H1 (cell line): Measurements from ENCODE around the gene LCE6A. TPM values are rescaled to one million over a fixed set of nuclear protein-coding genes. Genes with fewer than 3 reads are reported as not detected.

Experiments
- CTCF ChIA-PET: fragments of 300-600 bp; sonication (Branson Sonifier 250); formaldehyde crosslinking; loops from one replicate; lab custom pipeline; 2021; ENCODE audit not compliant: partially characterized antibody; lab: Charles Lee
- POLR2A ChIA-PET: fragments of 300-600 bp; sonication (Branson Sonifier 250); formaldehyde crosslinking; loops from one replicate; lab custom pipeline; 2021; ENCODE audit warnings: inconsistent platforms; ENCODE audit not compliant: partially characterized antibody; lab: Charles Lee
- DNase-seq, 2 experiments: peaks; one replicate each; pipeline versions ENCODE4 v3.0.0 to v3.0.0-alpha.2; 2010 to 2022; ENCODE audit warnings: low spot score in 2 of 2, low read depth in 1 of 2, mixed read lengths in 1 of 2
- FAIRE-seq: peaks from 2 replicates; lab custom pipeline; 2011; peaks lifted over from hg19 to GRCh38; lab: Jason Lieb, UNC
- H2AFZ ChIP-seq: 2 replicates; pipeline ENCODE4 v1.8.1; 2012; ENCODE audit warnings: low read length, inconsistent platforms
- H2AK5ac ChIP-seq: 2 replicates; pipeline ENCODE4 v1.6.1; 2013; ENCODE audit warnings: low read depth, low read length
- H2BK120ac ChIP-seq: replicated peaks from 2 replicates; pipeline ENCODE3; 2013; ENCODE audit warnings: low read depth, low read length, inconsistent platforms
- H2BK12ac ChIP-seq: 2 replicates; pipeline ENCODE4 v1.6.1; 2013; ENCODE audit warnings: low read depth, low read length
- H2BK15ac ChIP-seq: 2 replicates; pipeline ENCODE4 v1.6.1; 2013; ENCODE audit warnings: low read length
- H2BK20ac ChIP-seq: 2 replicates; pipeline ENCODE4 v1.6.1; 2013; ENCODE audit warnings: low read length
- H2BK5ac ChIP-seq: 2 replicates; pipeline ENCODE4 v1.6.1; 2013; ENCODE audit warnings: low read depth, low read length
- H3K14ac ChIP-seq: 2 replicates; pipeline ENCODE4 v1.6.1; 2013; ENCODE audit warnings: inconsistent platforms; ENCODE audit not compliant: insufficient read length
- H3K18ac ChIP-seq: 2 replicates; pipeline ENCODE4 v1.6.1; 2013; ENCODE audit warnings: low read length; ENCODE audit errors: extremely low read depth
- H3K23ac ChIP-seq: 2 replicates; pipeline ENCODE4 v1.6.1; 2013; ENCODE audit warnings: inconsistent platforms; ENCODE audit not compliant: insufficient read length
- H3K23me2 ChIP-seq: 2 replicates; pipeline ENCODE4 v1.6.1; 2013; ENCODE audit warnings: low read depth, low read length
- H3K27ac ChIP-seq: 2 replicates; pipeline ENCODE4 v1.6.1; 2011; ENCODE audit warnings: low read depth, low read length, inconsistent platforms
- H3K27me3 ChIP-seq, 4 experiments: replicated peaks in 1 of 4; 1 replicate in 1 of 4; 2 replicates in 3 of 4; pipeline versions ENCODE4 v1.6.1 to v1.8.1; 2011 to 2013; ENCODE audit warnings: low read length in 3 of 4, mild to moderate bottlenecking in 3 of 4, inconsistent platforms in 2 of 4, mixed read lengths in 2 of 4, moderate library complexity in 1 of 4; ENCODE audit not compliant: control insufficient read depth in 3 of 4, insufficient read depth in 3 of 4; ENCODE audit errors: extremely low read depth in 1 of 4
- H3K36me3 ChIP-seq, 4 experiments: 2 replicates each; pipeline versions ENCODE4 v1.6.1 to v1.8.1; 2011 to 2013; ENCODE audit warnings: mild to moderate bottlenecking in 4 of 4, low read length in 3 of 4, moderate library complexity in 2 of 4, control low read depth in 1 of 4, inconsistent platforms in 1 of 4; ENCODE audit not compliant: insufficient read depth in 4 of 4, control insufficient read depth in 2 of 4
- H3K4ac ChIP-seq: replicated peaks from 2 replicates; pipeline ENCODE3; 2013; ENCODE audit warnings: low read length, low read depth, mixed read lengths, inconsistent platforms; ENCODE audit not compliant: insufficient read length
- H3K4me1 ChIP-seq, 4 experiments: replicated peaks in 1 of 4; 1 replicate in 1 of 4; 2 replicates in 3 of 4; pipeline versions ENCODE4 v1.6.1 to v1.8.1; 2011 to 2013; ENCODE audit warnings: low read length in 3 of 4, inconsistent platforms in 2 of 4, mixed read lengths in 1 of 4; ENCODE audit not compliant: insufficient read depth in 4 of 4, control insufficient read depth in 3 of 4
- H3K4me2 ChIP-seq, 2 experiments: 2 replicates each; pipeline versions ENCODE4 v1.6.1 to v1.8.1; 2011 to 2013; ENCODE audit warnings: low read depth in 2 of 2, low read length in 2 of 2, control low read depth in 1 of 2, inconsistent platforms in 1 of 2, mild to moderate bottlenecking in 1 of 2; ENCODE audit not compliant: insufficient read depth in 1 of 2
- H3K4me3 ChIP-seq, 4 experiments: fragments of 200-600, 300-600 bp in 1 of 4; sonication (generic), shearing (Covaris generic), sonication (Bioruptor Twin) in 1 of 4; 2 replicates each; pipeline versions ENCODE4 v1.5.1 to v1.8.1; 2011 to 2016; ENCODE audit warnings: low read length in 4 of 4, low read depth in 3 of 4, control low read depth in 2 of 4, inconsistent platforms in 2 of 4, mild to moderate bottlenecking in 2 of 4, mixed read lengths in 1 of 4, moderate library complexity in 1 of 4; ENCODE audit not compliant: insufficient read depth in 2 of 4; ENCODE audit errors: extremely low read depth in 1 of 4
- H3K56ac ChIP-seq: replicated peaks from 2 replicates; pipeline ENCODE3; 2013; ENCODE audit warnings: low read depth, mild to moderate bottlenecking, mixed read lengths, low read length, inconsistent platforms; ENCODE audit not compliant: insufficient read length
- H3K79me1 ChIP-seq: 2 replicates; pipeline ENCODE4 v1.6.1; 2013; ENCODE audit warnings: low read depth, low read length, control low read depth
- H3K79me2 ChIP-seq, 2 experiments: 2 replicates each; pipeline versions ENCODE4 v1.6.1 to v1.8.1; 2012 to 2013; ENCODE audit warnings: low read length in 2 of 2, mild to moderate bottlenecking in 2 of 2, inconsistent platforms in 1 of 2; ENCODE audit not compliant: insufficient read depth in 2 of 2, control insufficient read depth in 1 of 2
- H3K9ac ChIP-seq, 4 experiments: replicated peaks in 1 of 4; 1 replicate in 1 of 4; 2 replicates in 3 of 4; pipeline versions ENCODE4 v1.6.1 to v1.8.1; 2011 to 2013; ENCODE audit warnings: low read depth in 3 of 4, low read length in 3 of 4, control low read depth in 2 of 4, mild to moderate bottlenecking in 2 of 4, moderate library complexity in 2 of 4, inconsistent platforms in 1 of 4; ENCODE audit errors: extremely low read depth in 1 of 4
- H3K9me3 ChIP-seq, 2 experiments: 2 replicates each; pipeline versions ENCODE4 v1.6.1 to v1.8.1; 2012 to 2013; ENCODE audit warnings: mild to moderate bottlenecking in 2 of 2, moderate library complexity in 2 of 2, control low read depth in 1 of 2, inconsistent platforms in 1 of 2, low read depth in 1 of 2, low read length in 1 of 2, mixed read lengths in 1 of 2; ENCODE audit not compliant: insufficient read depth in 2 of 2
- H4K20me1 ChIP-seq, 2 experiments: replicated peaks in 1 of 2; 2 replicates each; pipeline versions ENCODE3 to v1.8.1; 2011 to 2013; ENCODE audit warnings: inconsistent platforms in 2 of 2, low read length in 2 of 2, mild to moderate bottlenecking in 1 of 2; ENCODE audit not compliant: insufficient read depth in 2 of 2, control insufficient read depth in 1 of 2
- H4K5ac ChIP-seq: 2 replicates; pipeline ENCODE4 v1.6.1; 2013; ENCODE audit warnings: low read length, low read depth, mixed read lengths, inconsistent platforms; ENCODE audit not compliant: insufficient read length
- H4K8ac ChIP-seq: 2 replicates; pipeline ENCODE4 v1.8.0; 2013; ENCODE audit warnings: mild to moderate bottlenecking, moderate library complexity, low read length, inconsistent platforms; ENCODE audit not compliant: insufficient read depth; ENCODE audit errors: extremely low read depth
- H4K91ac ChIP-seq: replicated peaks from 2 replicates; pipeline ENCODE3; 2013; ENCODE audit warnings: low read length, mixed read lengths, inconsistent platforms; ENCODE audit not compliant: insufficient read length
- ASH2L ChIP-seq: fragments of 200-600, 300-600 bp; sonication (generic); IDR thresholded peaks from one replicate; pipeline ENCODE4 v1.7.1; 2017; ENCODE audit warnings: low read length
- BCL11A ChIP-seq, 2 experiments: IDR thresholded peaks; one replicate each; pipeline ENCODE4 v1.6.1; 2011; ENCODE audit warnings: low read depth in 2 of 2, low read length in 2 of 2, mild to moderate bottlenecking in 2 of 2
- CBX8 ChIP-seq: fragments of 300-800, 300-1000 bp; sonication (generic); IDR thresholded peaks from 2 replicates; pipeline ENCODE4 v1.7.1; 2016; ENCODE audit warnings: low read depth, low read length, borderline replicate concordance
- CREB1 ChIP-seq: IDR thresholded peaks from 2 replicates; pipeline ENCODE4 v1.6.1; 2012; ENCODE audit warnings: inconsistent platforms
- JUND ChIP-seq: IDR thresholded peaks from 2 replicates; pipeline ENCODE4 v1.6.1; 2011; ENCODE audit warnings: mild to moderate bottlenecking, improper control_type of control experiment, low read length
- KDM1A ChIP-seq: fragments of 200-600, 300-600 bp; sonication (generic); IDR thresholded peaks from 2 replicates; pipeline ENCODE4 v1.7.1; 2016; ENCODE audit warnings: mild to moderate bottlenecking, low read length, borderline replicate concordance
- KDM4A ChIP-seq: IDR thresholded peaks from one replicate; pipeline ENCODE4 v1.7.1; 2012; ENCODE audit warnings: low read depth, mild to moderate bottlenecking, moderate library complexity, low read length, inconsistent platforms; ENCODE audit not compliant: severe bottlenecking
- MAFK ChIP-seq: IDR thresholded peaks from 2 replicates; pipeline ENCODE4 v1.6.1; 2012; ENCODE audit warnings: low read depth, mild to moderate bottlenecking, improper control_type of control experiment, low read length
- RAD21 ChIP-seq, 2 experiments: IDR thresholded peaks in 1 of 2; conservative IDR thresholded peaks in 1 of 2; 2 replicates each; pipeline ENCODE4 v1.6.1; 2011; ENCODE audit warnings: low read depth in 2 of 2, low read length in 2 of 2, improper control_type of control experiment in 1 of 2, inconsistent platforms in 1 of 2, mild to moderate bottlenecking in 1 of 2, moderate library complexity in 1 of 2
- RFX5 ChIP-seq: IDR thresholded peaks from 2 replicates; pipeline ENCODE4 v1.6.1; 2011; ENCODE audit warnings: low read depth, low read length, improper control_type of control experiment, borderline replicate concordance
- SAP30 ChIP-seq: fragments of 300-600 bp; sonication (generic); IDR thresholded peaks from 2 replicates; pipeline ENCODE4 v1.7.1; 2012; ENCODE audit warnings: low read length, moderate library complexity, mild to moderate bottlenecking, inconsistent platforms; ENCODE audit not compliant: insufficient read depth, insufficient replicate concordance
- TAF1 ChIP-seq: IDR thresholded peaks from 2 replicates; pipeline ENCODE4 v1.6.1; 2011; ENCODE audit warnings: mild to moderate bottlenecking, low read depth, low read length
- TAF7 ChIP-seq: optimal IDR thresholded peaks from 2 replicates; pipeline ENCODE3; 2011; ENCODE audit warnings: low read depth, mild to moderate bottlenecking, inconsistent platforms, low read length, moderate library complexity, borderline replicate concordance
- TBP ChIP-seq: IDR thresholded peaks from 2 replicates; pipeline ENCODE4 v1.6.1; 2011; ENCODE audit warnings: low read depth, low read length, improper control_type of control experiment
- ZNF274 ChIP-seq: IDR thresholded peaks from 2 replicates; pipeline ENCODE4 v1.7.0; 2012; ENCODE audit warnings: low read length, borderline replicate concordance; ENCODE audit errors: extremely low read depth
- WGBS, 2 experiments: shearing (Covaris generic) in 1 of 2; methylation state at CpG; one replicate each; pipeline versions ENCODE4 v1.1.6 to v1.1.7; 2013 to 2015; ENCODE audit warnings: low lambda C conversion rate in 2 of 2, mixed read lengths in 2 of 2, inconsistent platforms in 1 of 2, low coverage in 1 of 2, missing lambda C conversion rate in 1 of 2; ENCODE audit not compliant: insufficient replicate concordance in 2 of 2, insufficient coverage in 1 of 2, insufficient read length in 1 of 2; ENCODE audit errors: extremely low coverage in 1 of 2, missing lambda C conversion rate in 1 of 2; 5-methylcytosine and 5-hydroxymethylcytosine counted together
- polyA plus RNA-seq, 7 experiments: library from polyadenylated mRNA; depleted of rRNA in 3 of 7; stranded (reverse) in 5 of 7; unstranded in 2 of 7; fragments of >200 nt in 5 of 7; fragments of 200-250 nt in 2 of 7; gene quantifications; 1 replicate in 5 of 7; 2 replicates in 1 of 7; 4 replicates in 1 of 7; pipeline versions ENCODE4 v1.2.1 to v1.2.3, GENCODE V29; 2011 to 2013; ENCODE audit warnings: missing spikeins in 2 of 7, mixed read lengths in 2 of 7
- total RNA-seq: library from RNA; stranded (reverse); fragmentation: NEBNext Ultra II Directional; extraction: Animal tissue kit (Norgen Biotek cat#: 25700); gene quantifications from 2 replicates; pipeline ENCODE4 v1.2.1, GENCODE V29; 2021

Gene LCE6A
- total and polyA plus RNA-seq, 2 of the 8 experiments (the other 6 are each of a cell fraction or from before 2014, with no cell fraction given): not detected

GRCh38 chr1:152811671-152812070 lies 31.0 kb upstream of the LCE6A start, which contains the start of gene LCE1B:
Gene LCE1B, plus strand, starts transcription at chr1:152811971. Its CDS starts 476 bp downstream, at chr1:152812447.
- H4K20me1 ChIP-seq: no peaks in the 10 kb centered on the region
- no peak within 1 kb of the TSS for H3K56ac ChIP-seq
- H4K5ac ChIP-seq: no peak within 1 kb of the TSS
- H3K27me3 ChIP-seq: no peaks in the 10 kb centered on the region
- no peak within 1 kb of the TSS for H4K8ac ChIP-seq
- DNase-seq (no peak), FAIRE-seq (no peak)
- no peak within 1 kb of the TSS for H3K9ac ChIP-seq
- no peak within 1 kb of the TSS for H2AFZ ChIP-seq
- no peaks in the 10 kb centered on the region for H3K36me3 ChIP-seq
- H3K27ac ChIP-seq: no peak within 1 kb of the TSS
- H2BK120ac ChIP-seq: no peak within 1 kb of the TSS
- no peak within 1 kb of the TSS for H3K14ac ChIP-seq
- H3K4me3 ChIP-seq: no peak within 1 kb of the TSS
- no peak within 1 kb of the TSS for H3K18ac ChIP-seq
- no peak within 1 kb of the TSS for H2BK20ac ChIP-seq
- no peak within 1 kb of the TSS for H3K23ac ChIP-seq
- no peak within 1 kb of the TSS for H2BK5ac ChIP-seq
- H3K4me1 ChIP-seq: no peaks in the 10 kb centered on the region
- no peaks in the 10 kb centered on the region for H3K23me2 ChIP-seq
- H3K79me1 ChIP-seq: no peaks in the 10 kb centered on the region
- ChIA-PET POLR2A (no interaction called here), CTCF (no interaction called here)
- no peaks in the 10 kb centered on the region for H3K79me2 ChIP-seq
- H2AK5ac ChIP-seq: no peak within 1 kb of the TSS
- H2BK15ac ChIP-seq: no peak within 1 kb of the TSS
- 84% methylated on average over 2 of the region's 2 CpGs; no CpG with 5 or more reads in 1 of the 2 experiments for WGBS, 2 experiments
- no peak within 1 kb of the TSS for H2BK12ac ChIP-seq
- no peak within 1 kb of the TSS for H4K91ac ChIP-seq
- peaks cover 51 to 78% of the 10 kb centered on the region in 2 experiments for H3K9me3 ChIP-seq
- H3K4me2 ChIP-seq: no peak within 1 kb of the TSS
- no peak within 1 kb of the TSS for H3K4ac ChIP-seq
- no peak for TF ChIP-seq KDM1A
- no peak for TF ChIP-seq CREB1
- no peak for TF ChIP-seq CBX8
- no peak for TF ChIP-seq ASH2L
- TF ChIP-seq MAFK: no peak
- no peak for TF ChIP-seq KDM4A
- no peak for TF ChIP-seq SAP30
- no peak for TF ChIP-seq ZNF274
- TF ChIP-seq TAF7: no peak
- TF ChIP-seq RFX5: no peak
- TF ChIP-seq TBP: no peak
- no peak for TF ChIP-seq TAF1
- TF ChIP-seq RAD21 (IDR thresholded peaks at IDR 0.05 in 1 of 2, conservative IDR thresholded peaks at IDR 0.05 in 1 of 2; ENCODE audit: low read depth in 2 of 2, low read length in 2 of 2): no peak
- TF ChIP-seq BCL11A (IDR thresholded peaks at IDR 0.05; ENCODE audit: low read depth in 2 of 2, low read length in 2 of 2): no peak
- TF ChIP-seq JUND: no peak
